ENCODE results near the gene FAM222B.

DNA sequence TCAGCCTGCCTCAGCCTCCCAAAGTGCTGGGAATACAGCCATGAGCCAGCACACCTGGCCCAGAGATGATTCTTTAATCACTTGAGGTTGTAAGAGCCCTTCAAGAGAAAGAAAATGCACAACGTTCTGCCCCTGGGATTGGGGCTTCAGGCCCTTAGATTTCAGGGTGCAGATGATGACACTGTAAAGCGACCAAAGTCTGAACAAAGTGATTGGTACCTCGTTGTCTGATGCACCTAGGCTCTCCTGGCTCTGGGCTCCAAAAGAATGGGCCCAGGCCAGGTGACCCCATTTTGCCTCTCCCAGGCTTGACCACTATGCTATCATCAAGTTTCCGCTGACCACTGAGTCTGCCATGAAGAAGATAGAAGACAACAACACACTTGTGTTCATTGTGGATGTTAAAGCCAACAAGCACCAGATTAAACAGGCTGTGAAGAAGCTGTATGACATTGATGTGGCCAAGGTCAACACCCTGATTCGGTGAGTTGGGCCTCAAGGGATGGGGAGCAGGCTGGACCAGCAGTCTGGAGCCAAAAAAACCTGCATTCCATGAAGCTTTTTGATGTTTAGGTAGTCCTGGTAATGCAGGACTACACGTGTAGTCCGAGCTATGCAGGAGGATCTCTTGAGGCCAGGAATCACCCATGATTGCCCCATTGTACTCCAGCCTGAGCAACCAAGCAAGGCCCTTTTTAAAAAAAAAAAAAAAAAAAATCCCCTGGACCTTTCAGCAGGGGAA lies 120.0 kb downstream of the FAM222B start:
- TF ChIP-seq, protein P1, sequence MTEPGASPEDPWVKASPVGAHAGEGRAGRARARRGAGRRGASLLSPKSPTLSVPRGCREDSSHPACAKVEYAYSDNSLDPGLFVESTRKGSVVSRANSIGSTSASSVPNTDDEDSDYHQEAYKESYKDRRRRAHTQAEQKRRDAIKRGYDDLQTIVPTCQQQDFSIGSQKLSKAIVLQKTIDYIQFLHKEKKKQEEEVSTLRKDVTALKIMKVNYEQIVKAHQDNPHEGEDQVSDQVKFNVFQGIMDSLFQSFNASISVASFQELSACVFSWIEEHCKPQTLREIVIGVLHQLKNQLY (CRISPR knock-in tag; conservative IDR thresholded peaks at IDR 0.05), result no peak
- no peak for TF ChIP-seq RNF2 (IDR thresholded peaks at IDR 0.05)
- no peak for TF ChIP-seq CBFA2T2 (conservative IDR thresholded peaks at IDR 0.05)
- TF ChIP-seq EZH2 (IDR thresholded peaks at IDR 0.05; ENCODE audit: borderline replicate concordance, low read depth, low read length), result no peak
- TF ChIP-seq, protein P2, sequence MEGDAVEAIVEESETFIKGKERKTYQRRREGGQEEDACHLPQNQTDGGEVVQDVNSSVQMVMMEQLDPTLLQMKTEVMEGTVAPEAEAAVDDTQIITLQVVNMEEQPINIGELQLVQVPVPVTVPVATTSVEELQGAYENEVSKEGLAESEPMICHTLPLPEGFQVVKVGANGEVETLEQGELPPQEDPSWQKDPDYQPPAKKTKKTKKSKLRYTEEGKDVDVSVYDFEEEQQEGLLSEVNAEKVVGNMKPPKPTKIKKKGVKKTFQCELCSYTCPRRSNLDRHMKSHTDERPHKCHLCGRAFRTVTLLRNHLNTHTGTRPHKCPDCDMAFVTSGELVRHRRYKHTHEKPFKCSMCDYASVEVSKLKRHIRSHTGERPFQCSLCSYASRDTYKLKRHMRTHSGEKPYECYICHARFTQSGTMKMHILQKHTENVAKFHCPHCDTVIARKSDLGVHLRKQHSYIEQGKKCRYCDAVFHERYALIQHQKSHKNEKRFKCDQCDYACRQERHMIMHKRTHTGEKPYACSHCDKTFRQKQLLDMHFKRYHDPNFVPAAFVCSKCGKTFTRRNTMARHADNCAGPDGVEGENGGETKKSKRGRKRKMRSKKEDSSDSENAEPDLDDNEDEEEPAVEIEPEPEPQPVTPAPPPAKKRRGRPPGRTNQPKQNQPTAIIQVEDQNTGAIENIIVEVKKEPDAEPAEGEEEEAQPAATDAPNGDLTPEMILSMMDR (IDR thresholded peaks at IDR 0.05 in 2 of 3, conservative IDR thresholded peaks at IDR 0.05 in 1 of 3; ENCODE audit: insufficient read depth in 2 of 3, low read depth in 1 of 3, low read length in 3 of 3), result no peak
- TF ChIP-seq YBX1 (IDR thresholded peaks at IDR 0.05), result no peak
- TF ChIP-seq SP1 (CRISPR knock-in tag; IDR thresholded peaks at IDR 0.05), result no peak
- TF ChIP-seq, protein P3, sequence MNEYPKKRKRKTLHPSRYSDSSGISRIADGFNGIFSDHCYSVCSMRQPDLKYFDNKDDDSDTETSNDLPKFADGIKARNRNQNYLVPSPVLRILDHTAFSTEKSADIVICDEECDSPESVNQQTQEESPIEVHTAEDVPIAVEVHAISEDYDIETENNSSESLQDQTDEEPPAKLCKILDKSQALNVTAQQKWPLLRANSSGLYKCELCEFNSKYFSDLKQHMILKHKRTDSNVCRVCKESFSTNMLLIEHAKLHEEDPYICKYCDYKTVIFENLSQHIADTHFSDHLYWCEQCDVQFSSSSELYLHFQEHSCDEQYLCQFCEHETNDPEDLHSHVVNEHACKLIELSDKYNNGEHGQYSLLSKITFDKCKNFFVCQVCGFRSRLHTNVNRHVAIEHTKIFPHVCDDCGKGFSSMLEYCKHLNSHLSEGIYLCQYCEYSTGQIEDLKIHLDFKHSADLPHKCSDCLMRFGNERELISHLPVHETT (CRISPR knock-in tag; conservative IDR thresholded peaks at IDR 0.05 in 1 of 2, IDR thresholded peaks at IDR 0.05 in 1 of 2), result no peak
- TF ChIP-seq MCM7 (IDR thresholded peaks at IDR 0.05), result no peak
- no peak for TF ChIP-seq PHB2 (IDR thresholded peaks at IDR 0.05; ENCODE audit: low read depth)
- TF ChIP-seq NFE2L1 (tag; IDR thresholded peaks at IDR 0.05; ENCODE audit: borderline replicate concordance, low read depth), result no peak
- TF ChIP-seq NELFE (IDR thresholded peaks at IDR 0.05; ENCODE audit: insufficient read depth, insufficient read length), result no peak
- no peak; the same call in none of the 2 replicates for TF ChIP-seq POLR2AphosphoS5 (IDR thresholded peaks at IDR 0.05; ENCODE audit: control insufficient read depth, insufficient read depth, low read depth, low read length)

All from K562 (cell line).